A673 (cell line): ENCODE data around the gene VWA7.

Experiments
- EZH2 ChIP-seq: fragments of 200-600 bp; sonication (generic); IDR thresholded peaks from 2 replicates; pipeline ENCODE4 v1.6.1; 2017; ENCODE audit warnings: borderline replicate concordance, low read depth, mild to moderate bottlenecking, mixed read lengths, antibody characterized with exemption, low read length; ENCODE audit not compliant: poor library complexity, severe bottlenecking
- TF ChIP-seq, protein P1 (sequence below): fragments of 300-800, 200-600 bp; sonication (generic); conservative IDR thresholded peaks from 2 replicates; pipeline ENCODE4 v1.5.1; 2017; ENCODE audit warnings: low read depth, mild to moderate bottlenecking, antibody characterized with exemption, low read length, moderate library complexity, mixed read lengths

DNA sequence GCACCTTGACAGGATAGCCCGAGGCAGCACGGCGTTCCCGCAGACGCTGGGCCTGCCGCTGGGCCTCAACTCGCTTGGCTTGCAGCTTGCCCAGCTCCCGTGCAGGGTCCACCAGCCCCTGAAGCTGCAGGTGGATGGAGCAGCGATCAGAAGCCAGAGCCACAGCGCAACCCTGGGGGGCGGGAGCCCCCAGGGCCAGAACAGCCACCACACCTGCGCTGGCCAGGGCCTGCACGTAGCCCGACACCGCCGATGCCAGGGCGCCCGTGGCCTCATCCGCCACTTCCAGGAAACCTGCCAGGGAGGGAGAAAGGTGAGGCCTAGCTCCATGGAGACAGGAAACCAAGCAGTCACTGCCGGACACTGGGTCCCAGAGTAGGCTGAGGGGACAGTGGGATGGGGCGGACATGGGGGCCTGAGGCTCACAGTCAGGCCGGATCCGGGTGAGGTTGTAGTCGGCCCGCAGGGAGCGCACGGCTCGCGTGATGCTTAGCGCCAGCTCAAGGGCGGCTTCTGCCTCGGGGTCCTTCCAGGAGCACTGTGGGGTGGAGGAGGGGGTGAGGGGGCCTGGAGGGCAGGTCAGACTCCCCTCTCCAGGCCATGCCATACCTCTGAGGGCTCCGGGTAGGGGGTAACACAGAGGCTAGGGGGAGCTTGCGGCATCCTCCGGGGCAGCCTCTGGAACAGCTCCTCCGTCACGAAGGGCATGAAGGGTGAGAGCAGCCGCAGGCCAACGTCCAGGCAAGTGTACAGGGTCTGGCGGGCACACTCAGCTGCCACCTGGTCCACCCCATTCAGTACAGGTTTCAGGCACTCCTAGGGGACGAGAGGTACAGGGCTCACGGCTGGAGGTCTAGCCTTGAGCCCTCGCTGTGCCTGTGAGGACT, 2.1 kb upstream of the VWA7 start:
- TF ChIP-seq, protein P1, sequence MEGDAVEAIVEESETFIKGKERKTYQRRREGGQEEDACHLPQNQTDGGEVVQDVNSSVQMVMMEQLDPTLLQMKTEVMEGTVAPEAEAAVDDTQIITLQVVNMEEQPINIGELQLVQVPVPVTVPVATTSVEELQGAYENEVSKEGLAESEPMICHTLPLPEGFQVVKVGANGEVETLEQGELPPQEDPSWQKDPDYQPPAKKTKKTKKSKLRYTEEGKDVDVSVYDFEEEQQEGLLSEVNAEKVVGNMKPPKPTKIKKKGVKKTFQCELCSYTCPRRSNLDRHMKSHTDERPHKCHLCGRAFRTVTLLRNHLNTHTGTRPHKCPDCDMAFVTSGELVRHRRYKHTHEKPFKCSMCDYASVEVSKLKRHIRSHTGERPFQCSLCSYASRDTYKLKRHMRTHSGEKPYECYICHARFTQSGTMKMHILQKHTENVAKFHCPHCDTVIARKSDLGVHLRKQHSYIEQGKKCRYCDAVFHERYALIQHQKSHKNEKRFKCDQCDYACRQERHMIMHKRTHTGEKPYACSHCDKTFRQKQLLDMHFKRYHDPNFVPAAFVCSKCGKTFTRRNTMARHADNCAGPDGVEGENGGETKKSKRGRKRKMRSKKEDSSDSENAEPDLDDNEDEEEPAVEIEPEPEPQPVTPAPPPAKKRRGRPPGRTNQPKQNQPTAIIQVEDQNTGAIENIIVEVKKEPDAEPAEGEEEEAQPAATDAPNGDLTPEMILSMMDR: no peak
- no peak for TF ChIP-seq EZH2
